ENCODE data around the gene PPP1R9A. TPM values are rescaled to one million over a fixed set of nuclear protein-coding genes. Genes with fewer than 3 reads are reported as not detected.

PPP1R9A gene
- total RNA-seq, 1 donor, result 0.45 TPM

DNA sequence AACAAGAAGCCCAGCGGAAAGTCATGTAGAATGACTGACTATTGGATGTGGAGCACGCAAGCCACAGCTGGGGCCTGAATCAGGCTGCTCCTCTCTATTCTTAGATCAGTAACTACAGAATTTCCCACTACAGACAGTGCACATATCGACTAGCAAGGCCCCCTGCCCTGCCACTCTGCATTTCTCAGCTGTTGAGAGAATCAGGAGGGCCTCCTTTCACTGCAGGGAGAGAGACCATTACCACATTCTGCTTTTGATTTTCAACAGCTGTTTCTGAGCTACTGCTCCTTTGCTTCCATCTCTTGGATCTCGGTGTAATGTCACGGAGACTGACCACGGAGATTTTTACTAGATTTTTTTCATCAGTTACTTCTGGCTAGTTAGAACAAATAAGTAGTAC lies 343.2 kb downstream of the PPP1R9A start:
- DNase-seq (ENCODE audit: low read depth), result no peak
- TF ChIP-seq, protein P1, sequence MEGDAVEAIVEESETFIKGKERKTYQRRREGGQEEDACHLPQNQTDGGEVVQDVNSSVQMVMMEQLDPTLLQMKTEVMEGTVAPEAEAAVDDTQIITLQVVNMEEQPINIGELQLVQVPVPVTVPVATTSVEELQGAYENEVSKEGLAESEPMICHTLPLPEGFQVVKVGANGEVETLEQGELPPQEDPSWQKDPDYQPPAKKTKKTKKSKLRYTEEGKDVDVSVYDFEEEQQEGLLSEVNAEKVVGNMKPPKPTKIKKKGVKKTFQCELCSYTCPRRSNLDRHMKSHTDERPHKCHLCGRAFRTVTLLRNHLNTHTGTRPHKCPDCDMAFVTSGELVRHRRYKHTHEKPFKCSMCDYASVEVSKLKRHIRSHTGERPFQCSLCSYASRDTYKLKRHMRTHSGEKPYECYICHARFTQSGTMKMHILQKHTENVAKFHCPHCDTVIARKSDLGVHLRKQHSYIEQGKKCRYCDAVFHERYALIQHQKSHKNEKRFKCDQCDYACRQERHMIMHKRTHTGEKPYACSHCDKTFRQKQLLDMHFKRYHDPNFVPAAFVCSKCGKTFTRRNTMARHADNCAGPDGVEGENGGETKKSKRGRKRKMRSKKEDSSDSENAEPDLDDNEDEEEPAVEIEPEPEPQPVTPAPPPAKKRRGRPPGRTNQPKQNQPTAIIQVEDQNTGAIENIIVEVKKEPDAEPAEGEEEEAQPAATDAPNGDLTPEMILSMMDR (IDR thresholded peaks at IDR 0.05; ENCODE audit: insufficient read depth, low read length), result no peak

GRCh38 chr7:95251966-95252365 lies 344.6 kb downstream of the PPP1R9A start:
- TF ChIP-seq, protein P1 (IDR thresholded peaks at IDR 0.05; ENCODE audit: insufficient read depth, low read length), result no peak
- H3K4me3 ChIP-seq (ENCODE audit: low read depth, low read length), result no peak overlapping the region
- no peak for DNase-seq (ENCODE audit: low read depth)

More for the DNA sequence above, 343.2 kb downstream of the PPP1R9A start:
- no peak overlapping the region for H3K4me3 ChIP-seq (ENCODE audit: low read depth, low read length)

GRCh38 chr7:95253986-95254385 lies 346.6 kb downstream of the PPP1R9A start:
- DNase-seq (ENCODE audit: low read depth), result no peak
- TF ChIP-seq, protein P1 (IDR thresholded peaks at IDR 0.05; ENCODE audit: insufficient read depth, low read length), result no peak

GRCh38 chr7:95255691-95256090 lies 348.3 kb downstream of the PPP1R9A start:
- DNase-seq (ENCODE audit: low read depth), result no peak
- no peak overlapping the region for H3K4me3 ChIP-seq (ENCODE audit: low read depth, low read length)
- TF ChIP-seq, protein P1 (IDR thresholded peaks at IDR 0.05; ENCODE audit: insufficient read depth, low read length), result no peak

More at GRCh38 chr7:95253986-95254385, 346.6 kb downstream of the PPP1R9A start:
- no peak overlapping the region for H3K4me3 ChIP-seq (ENCODE audit: low read depth, low read length)

DNA sequence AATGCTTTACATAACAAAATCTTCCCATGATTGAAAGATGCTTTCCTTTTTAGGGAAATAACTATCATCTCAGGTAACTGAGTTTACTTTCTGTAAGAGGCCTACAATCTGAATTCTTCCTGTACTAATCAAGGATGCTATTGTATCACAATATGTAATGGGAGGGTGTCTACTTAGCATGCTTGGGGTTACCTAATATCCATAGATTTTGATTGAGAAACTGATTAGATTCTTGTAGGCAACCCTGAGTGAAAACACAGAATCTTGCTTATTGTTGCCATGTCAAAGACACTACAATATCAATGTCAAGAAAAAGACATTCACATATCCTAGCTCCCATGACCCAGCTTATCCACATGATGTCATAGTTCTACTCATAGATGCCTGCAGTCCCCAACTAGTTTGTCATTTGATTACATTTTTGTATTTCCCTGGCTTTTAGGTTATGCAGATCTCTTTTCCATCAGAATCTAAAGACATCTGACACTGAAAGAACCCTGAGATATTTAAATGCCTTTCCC lies 354.6 kb downstream of the PPP1R9A start:
- TF ChIP-seq, protein P1 (IDR thresholded peaks at IDR 0.05; ENCODE audit: insufficient read depth, low read length), result no peak
- DNase-seq (ENCODE audit: low read depth), result no peak

GRCh38 chr7:95262875-95263274 lies 355.5 kb downstream of the PPP1R9A start:
- no peak overlapping the region for H3K4me3 ChIP-seq (ENCODE audit: low read depth, low read length)
- TF ChIP-seq, protein P1 (IDR thresholded peaks at IDR 0.05; ENCODE audit: insufficient read depth, low read length), result no peak
- no peak for DNase-seq (ENCODE audit: low read depth)

More for the DNA sequence above, 354.6 kb downstream of the PPP1R9A start:
- no peak overlapping the region for H3K4me3 ChIP-seq (ENCODE audit: low read depth, low read length)

All from fibroblast of the aortic adventitia (primary cell).